GM19372 (cell line): ENCODE measurements around the gene NFATC1.

Source experiments
- ATAC-seq: cut with Tn5 transposase; IDR thresholded peaks from one replicate; pipeline ENCODE4 v1.9.1; 2021; ENCODE audit warnings: mild to moderate bottlenecking, low read depth, moderate library complexity; ENCODE audit not compliant: unreplicated experiment

Gene NFATC1

GRCh38 chr18:79387214-79387613 lies 8.5 kb upstream of the NFATC1 start:
- no peak for ATAC-seq

DNA sequence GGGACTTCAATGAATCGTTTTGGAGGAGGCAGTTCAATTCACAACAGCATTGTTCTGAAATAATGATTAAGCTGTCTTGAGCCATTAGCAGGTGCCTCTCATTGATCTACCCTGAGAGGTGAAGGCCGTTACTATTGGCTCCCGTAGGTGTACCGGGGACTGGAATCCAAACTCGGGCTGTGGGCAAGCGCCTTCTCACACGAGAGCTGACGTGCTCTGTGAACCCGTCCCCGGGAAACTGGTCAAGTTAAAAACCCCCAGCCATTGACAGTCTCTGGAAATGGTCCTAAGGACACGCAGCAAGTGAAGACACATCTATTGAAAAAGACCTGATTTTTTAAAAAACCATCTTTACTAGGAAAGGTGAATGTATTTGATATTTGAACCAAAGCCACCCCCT lies 8.1 kb upstream of the NFATC1 start:
- no peak for ATAC-seq

DNA sequence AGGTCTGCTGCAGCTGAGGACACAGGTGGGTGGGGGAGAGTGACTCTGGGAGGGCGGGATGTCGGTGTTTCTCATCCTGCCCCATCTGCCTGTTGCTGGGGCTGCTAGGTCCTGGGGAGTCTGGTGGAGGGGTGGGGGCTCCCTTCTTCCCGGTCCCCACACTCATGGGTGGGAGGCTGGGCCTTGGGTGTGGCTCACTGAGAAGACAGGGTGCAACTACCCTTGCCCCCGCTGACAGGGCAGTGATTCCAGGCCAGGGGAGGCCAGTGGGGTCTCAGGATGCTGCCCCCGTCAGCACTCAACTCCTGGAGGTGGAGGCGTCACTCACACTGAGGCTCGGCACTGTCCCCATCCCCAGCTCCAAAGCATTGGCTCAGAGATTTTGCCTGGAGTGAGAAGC lies 7.7 kb upstream of the NFATC1 start:
- ATAC-seq = no peak

DNA sequence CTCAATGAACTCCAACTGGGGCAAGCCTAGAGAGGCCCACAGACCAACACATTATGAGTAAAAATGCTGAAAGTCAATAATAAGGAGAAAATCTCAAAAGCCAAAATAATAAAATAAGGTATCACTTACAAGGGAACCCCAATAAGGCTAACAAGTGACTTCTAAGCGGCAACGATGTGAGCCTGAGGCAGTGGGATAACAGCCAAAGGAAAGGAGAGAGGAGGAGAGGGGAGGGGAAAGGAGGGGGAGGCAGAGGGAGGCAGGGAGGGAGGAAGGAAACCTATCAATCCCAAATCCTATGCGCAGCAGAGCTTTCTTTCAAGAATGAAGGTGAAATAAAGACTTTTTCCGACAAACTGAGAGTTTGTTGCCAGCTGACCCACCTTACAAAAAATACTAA lies 6.0 kb upstream of the NFATC1 start:
- ATAC-seq = no peak

GRCh38 chr18:79392226-79392625 lies 3.5 kb upstream of the NFATC1 start:
- no peak for ATAC-seq

- no peak for ATAC-seq
Measured at GRCh38 chr18:79393181-79393634, 2.5 kb upstream of the NFATC1 start.

DNA sequence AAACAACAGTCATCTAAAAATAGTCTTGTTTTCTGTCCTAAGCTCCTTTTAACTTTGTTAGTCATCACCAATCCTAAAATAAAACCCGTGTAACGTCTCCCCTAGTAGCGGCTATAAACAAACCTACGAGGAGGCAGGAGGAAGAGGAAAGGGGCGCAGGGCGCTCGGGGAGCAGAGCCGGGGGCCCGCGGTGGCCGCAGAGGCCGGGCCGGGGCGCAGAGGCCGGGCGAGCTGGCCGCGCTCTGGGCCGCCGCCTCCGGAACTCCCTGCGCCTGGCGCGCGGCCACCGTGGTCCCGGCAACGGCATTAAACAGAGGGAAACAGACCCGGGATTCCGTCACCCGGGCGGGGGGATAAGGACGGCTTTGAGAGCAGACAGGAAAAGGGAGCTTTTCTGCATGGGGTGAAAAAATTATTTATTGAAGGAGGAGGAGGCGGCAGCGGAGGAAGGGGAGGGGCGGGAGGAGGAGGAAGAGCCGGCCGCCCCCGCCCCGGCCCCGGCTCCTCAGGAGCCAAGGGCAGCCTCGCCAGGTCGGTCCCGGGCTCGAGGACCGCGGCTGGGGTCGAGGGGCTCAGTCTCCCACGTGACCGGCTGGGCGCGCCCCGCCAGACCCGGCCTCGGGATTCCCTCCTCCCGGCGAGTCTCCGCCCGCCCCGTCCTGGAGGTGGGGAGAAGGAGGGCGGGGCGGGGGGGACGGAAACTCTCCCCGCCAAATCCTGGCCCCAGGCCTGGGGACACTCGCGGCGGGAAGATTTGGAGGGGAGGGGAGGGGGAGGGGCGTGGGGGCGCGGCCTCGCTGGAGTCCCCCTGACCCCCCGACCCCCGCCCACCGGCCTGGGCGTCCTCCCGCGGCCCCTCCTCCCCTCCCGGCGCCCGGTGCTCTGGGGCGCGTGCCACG lies 1.8 kb upstream of the NFATC1 start:
- no peak for ATAC-seq

DNA sequence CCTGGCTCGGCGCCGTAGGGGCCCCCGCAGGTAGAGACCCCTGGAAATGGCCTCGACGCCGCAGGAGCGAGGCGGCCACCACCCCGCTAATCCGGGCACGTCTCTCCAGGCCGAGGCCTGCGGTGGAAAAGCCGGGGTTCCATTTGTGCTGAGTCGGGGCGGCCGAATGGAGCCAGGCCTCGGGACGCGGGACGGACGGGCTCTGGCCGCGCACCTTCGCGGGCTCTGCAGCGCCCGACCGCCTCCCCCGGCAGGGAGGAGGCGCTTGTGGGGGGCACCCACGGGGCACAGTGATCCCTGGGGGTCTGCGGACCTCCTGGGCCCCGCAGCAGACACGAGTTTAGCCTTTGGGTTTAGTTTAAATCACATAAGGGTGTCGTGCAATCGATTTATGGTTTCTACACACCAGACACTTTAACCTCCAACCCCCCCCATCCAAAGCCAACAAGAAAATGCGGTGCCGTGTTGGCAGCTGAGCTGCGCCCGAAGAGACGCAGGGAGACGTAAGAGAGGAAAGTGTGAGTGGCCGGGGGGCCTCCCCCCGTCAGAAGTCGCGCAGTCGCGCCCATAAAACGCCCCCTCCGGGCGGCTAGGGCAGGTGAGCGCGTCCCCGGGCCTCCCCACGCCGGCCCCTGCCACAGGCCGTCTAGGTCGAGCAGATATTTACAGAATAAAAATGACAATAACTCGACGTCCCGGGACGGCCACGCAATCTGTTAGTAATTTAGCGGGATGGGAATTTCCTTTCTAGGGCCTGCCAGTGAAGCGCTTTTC lies 1.0 kb upstream of the NFATC1 start:
- no peak for ATAC-seq

- no peak for ATAC-seq
Measured at GRCh38 chr18:79395308-79395640, 456 bp upstream of the NFATC1 start.

DNA sequence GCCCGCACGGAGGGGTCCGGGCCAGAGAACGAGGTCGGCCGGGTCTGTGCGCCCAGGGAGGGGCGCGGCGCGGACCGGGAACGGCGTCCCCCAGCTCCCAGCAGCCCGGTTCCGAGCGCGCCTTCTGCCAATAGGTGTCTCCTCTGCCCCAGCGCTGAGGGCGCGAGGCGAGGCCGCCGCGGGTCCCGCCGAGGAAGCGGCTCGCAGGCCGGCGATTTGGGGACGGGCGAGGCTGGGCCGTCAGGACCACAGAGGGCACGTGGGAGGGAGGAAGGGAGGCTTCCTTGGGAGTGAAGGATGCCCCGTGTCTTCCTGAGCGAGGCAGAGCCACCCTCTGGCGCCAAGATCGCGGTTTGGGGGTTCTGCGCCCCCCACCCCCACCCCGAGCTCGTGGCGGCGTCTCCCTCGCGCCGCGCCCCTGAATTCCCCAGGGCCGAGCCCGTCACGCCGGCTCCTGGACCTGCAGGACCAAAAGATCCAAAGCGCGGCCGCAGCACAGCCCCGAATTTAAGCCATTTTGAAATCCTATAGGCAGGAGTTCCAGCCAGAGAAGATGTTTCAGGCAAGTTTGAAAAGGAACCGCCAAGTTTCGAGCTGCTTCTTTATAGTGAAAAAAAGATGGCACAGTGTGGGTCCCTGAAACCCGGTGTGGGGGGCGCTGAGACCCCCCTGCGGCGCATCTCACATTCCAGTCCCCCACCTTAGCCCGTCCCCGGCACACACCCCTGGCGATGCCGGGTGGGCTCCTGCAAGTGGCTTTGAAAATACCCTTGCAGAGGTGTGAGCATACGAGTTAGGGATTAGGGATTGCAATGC lies 909 bp downstream of the NFATC1 start:
- no peak for ATAC-seq

DNA sequence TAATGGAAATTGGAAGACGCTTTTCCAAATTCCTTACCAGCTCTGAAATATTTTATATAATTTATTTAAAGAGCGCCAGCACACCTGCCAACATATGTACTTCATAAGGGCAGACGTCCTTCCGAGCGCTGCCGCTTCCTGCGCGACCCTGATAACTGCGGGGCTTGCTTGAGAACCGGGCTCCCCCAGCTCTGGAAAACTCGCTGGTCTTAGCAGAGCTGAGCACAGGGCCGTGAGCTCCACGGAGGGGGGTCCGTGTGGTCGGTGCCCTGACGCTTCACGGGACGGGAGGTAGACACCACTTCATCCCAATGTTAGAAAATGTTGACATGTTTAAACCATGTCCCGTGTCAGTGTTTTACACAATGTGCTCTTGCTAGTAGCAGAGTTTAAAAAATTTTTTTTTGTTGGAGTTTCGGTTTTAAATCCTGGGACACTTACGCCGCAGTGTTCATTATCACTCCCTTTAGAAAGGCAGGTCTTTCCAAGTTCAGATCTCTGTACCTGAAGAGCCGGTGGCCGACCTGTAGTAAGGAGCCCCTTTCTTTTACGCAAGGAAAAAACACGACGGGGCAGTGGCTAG lies 1.6 kb downstream of the NFATC1 start:
- no peak for ATAC-seq

DNA sequence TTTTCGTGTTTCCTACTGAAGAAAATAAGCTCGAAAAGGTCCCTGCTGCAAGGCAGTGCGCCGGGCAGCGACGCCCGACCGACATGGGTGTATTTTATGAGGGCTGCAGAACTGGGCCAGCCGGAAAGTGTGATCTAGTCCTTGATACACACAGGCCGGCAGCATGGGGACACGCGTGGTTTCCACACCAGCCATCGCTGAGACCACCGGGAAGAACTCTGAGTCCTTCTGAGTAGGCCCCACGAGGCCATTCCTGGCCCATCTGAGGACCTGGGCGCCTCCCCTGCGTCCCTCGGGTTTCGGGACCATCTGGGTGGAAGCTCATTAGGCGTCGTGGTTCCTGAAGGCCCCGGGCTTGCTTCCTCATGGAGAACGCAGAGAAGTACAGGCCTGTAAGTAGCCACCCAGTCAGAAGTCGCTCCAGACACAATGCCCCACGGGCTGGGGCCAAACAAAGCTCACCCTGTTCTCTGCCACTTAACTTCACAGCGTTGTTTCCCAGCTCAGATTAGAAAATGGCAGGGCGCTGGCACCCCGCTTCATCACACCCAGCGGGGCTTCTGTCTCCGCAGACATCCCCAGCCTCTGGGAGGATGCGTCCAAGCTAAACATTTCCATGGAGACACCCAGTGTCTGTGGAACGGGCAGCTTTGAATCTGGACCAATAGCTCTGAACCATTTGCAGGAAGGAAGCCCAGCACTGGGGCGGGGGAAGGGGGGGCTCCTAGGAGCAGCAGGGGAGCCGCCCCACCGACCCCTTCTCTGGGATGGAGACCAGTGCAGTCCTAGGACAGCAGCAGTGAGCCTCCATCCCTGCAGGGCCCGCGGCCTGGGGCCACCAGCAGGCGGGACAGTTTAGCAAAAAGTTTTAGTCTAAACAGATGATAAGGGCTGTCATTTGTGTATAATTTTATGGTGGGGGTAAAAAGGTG lies 2.4 kb downstream of the NFATC1 start:
- ATAC-seq = no peak

GRCh38 chr18:79399275-79400081 lies 3.7 kb downstream of the NFATC1 start:
- peak; percentile 11 for ATAC-seq

GRCh38 chr18:79400091-79400590 lies 4.4 kb downstream of the NFATC1 start:
- ATAC-seq = peak; percentile 30

DNA sequence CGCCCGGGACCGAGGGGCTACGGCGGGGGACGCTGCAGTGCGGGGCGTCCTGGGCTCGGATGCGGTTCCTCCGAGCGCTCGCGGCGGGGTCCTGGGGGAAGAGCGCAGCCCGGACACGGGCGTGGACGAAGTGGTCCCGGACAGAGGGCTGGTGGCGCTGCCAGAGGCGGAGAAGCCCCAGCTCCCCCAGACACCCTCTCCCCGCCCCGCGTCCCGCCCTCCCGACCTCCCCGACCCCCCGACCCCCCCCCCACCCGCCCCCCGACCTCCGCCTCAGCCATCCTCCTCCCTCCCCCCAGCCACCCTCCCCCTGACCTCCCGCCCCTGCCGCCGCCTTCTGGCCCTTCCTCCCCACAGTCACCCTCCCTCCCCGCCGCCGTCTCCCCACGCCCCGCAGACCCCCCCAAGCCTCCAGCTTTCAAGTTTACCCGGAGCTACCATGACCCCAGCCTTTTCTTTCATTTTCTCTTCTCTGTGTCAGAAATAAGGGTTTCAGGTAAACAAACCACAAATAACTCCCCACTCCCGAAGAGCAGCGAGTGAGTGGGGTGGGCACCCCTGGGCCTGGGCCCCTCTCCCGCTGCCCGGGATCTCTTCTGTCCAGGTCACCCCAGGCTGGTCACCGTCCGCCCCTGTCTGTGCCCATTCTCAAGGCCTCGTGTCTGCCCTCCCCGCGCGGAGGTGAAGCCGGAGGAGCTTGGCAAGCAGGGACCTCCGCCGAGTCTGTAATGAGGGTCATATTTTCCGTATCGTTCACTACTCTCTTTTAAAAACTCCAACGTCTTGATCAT lies 5.1 kb downstream of the NFATC1 start:
- ATAC-seq = peak; percentile 6

- ATAC-seq = no peak
Measured at GRCh38 chr18:79401494-79402208, 5.9 kb downstream of the NFATC1 start.

- no peak for ATAC-seq
Measured at GRCh38 chr18:79402209-79402576, 6.5 kb downstream of the NFATC1 start.
